Measurements from ENCODE around the gene TNPO2. TPM values are rescaled to one million over a fixed set of nuclear protein-coding genes. Genes with fewer than 3 reads are reported as not detected.

Gene TNPO2
- total RNA-seq, 1 donor from 2014 or later, result 68.1 TPM

- Mint-ChIP-seq H3K27ac (ENCODE audit: unreplicated experiment) (peak overlapping the region; percentile 95), H3K4me3 (ENCODE audit: unreplicated experiment) (peak overlapping the region; percentile 93), H3K4me1 (ENCODE audit: unreplicated experiment) (peaks cover 27% of the 10 kb centered on the region), H3K9me3 (ENCODE audit: unreplicated experiment) (no peaks in the 10 kb centered on the region), H3K27me3 (ENCODE audit: unreplicated experiment) (peaks cover 15% of the 10 kb centered on the region), H3K36me3 (ENCODE audit: low read depth, unreplicated experiment) (peaks cover 11% of the 10 kb centered on the region)
- peak; percentile 91 for DNase-seq (ENCODE audit: low spot score)
- no peak for TF ChIP-seq CTCF (IDR thresholded peaks at IDR 0.05; ENCODE audit: unreplicated experiment)
These were observed 959 bp downstream of the TNPO2 start for GRCh38 chr19:12722566-12723380.

- peak overlapping the region; percentile 96 for H3K27ac Mint-ChIP-seq (ENCODE audit: unreplicated experiment)
These were observed 1.8 kb downstream of the TNPO2 start for GRCh38 chr19:12721656-12722565.

GRCh38 chr19:12720851-12721655, 2.7 kb downstream of the TNPO2 start:
- TF ChIP-seq CTCF (IDR thresholded peaks at IDR 0.05; ENCODE audit: unreplicated experiment), result no peak
- peak overlapping the region; percentile 96 for H3K27ac Mint-ChIP-seq (ENCODE audit: unreplicated experiment)
- peak overlapping the region; percentile 98 for H3K4me3 Mint-ChIP-seq (ENCODE audit: unreplicated experiment)
- no peaks in the 10 kb centered on the region for H3K9me3 Mint-ChIP-seq (ENCODE audit: unreplicated experiment)
- peaks cover 15% of the 10 kb centered on the region for H3K27me3 Mint-ChIP-seq (ENCODE audit: unreplicated experiment)
- DNase-seq (ENCODE audit: low spot score), result no peak
- H3K4me1 Mint-ChIP-seq (ENCODE audit: unreplicated experiment), result peaks cover 27% of the 10 kb centered on the region
- H3K36me3 Mint-ChIP-seq (ENCODE audit: low read depth, unreplicated experiment), result peaks cover 14% of the 10 kb centered on the region

More at GRCh38 chr19:12721656-12722565, 1.8 kb downstream of the TNPO2 start:
- Mint-ChIP-seq H3K27me3 (ENCODE audit: unreplicated experiment) (peaks cover 15% of the 10 kb centered on the region), H3K9me3 (ENCODE audit: unreplicated experiment) (no peaks in the 10 kb centered on the region), H3K4me3 (ENCODE audit: unreplicated experiment) (peak overlapping the region; percentile 98), H3K4me1 (ENCODE audit: unreplicated experiment) (peaks cover 27% of the 10 kb centered on the region), H3K36me3 (ENCODE audit: low read depth, unreplicated experiment) (peaks cover 11% of the 10 kb centered on the region)
- DNase-seq (ENCODE audit: low spot score), result peak; percentile 68
- TF ChIP-seq CTCF (IDR thresholded peaks at IDR 0.05; ENCODE audit: unreplicated experiment), result no peak

GRCh38 chr19:12720296-12720695, 3.4 kb downstream of the TNPO2 start:
- Mint-ChIP-seq H3K27ac (ENCODE audit: unreplicated experiment) (peak overlapping the region; percentile 34), H3K4me1 (ENCODE audit: unreplicated experiment) (peaks cover 27% of the 10 kb centered on the region), H3K36me3 (ENCODE audit: low read depth, unreplicated experiment) (peaks cover 18% of the 10 kb centered on the region), H3K4me3 (ENCODE audit: unreplicated experiment) (peak overlapping the region; percentile 75), H3K9me3 (ENCODE audit: unreplicated experiment) (no peaks in the 10 kb centered on the region), H3K27me3 (ENCODE audit: unreplicated experiment) (peaks cover 18% of the 10 kb centered on the region)
- no peak for TF ChIP-seq CTCF (IDR thresholded peaks at IDR 0.05; ENCODE audit: unreplicated experiment)
- no peak for DNase-seq (ENCODE audit: low spot score)
